A673 (cell line): ENCODE data around the gene SACS. TPM values are rescaled to one million over a fixed set of nuclear protein-coding genes. Genes with fewer than 3 reads are reported as not detected.
A peak's percentile ranks its signal among the peaks of the same experiment; 100 is the strongest.
"Not testable (repeated sequence)": the region's sequence is repeated elsewhere in the genome, so short reads cannot be mapped to it uniquely, and the experiment has no call there.

Source experiments
- BruUV-seq: library from RNA; stranded (reverse); fragments of 400-500 nt; replicated peaks from 2 replicates; lab custom pipeline; 2021; lab: Mats Ljungman, UMichigan
- CTCF ChIA-PET: fragments of 300-600 bp; sonication (Branson Sonifier 250); formaldehyde crosslinking; loops from one replicate; lab custom pipeline; 2022; ENCODE audit warnings: antibody characterized with exemption; lab: Charles Lee
- POLR2A ChIA-PET: fragments of 300-600 bp; sonication (Branson Sonifier 250); formaldehyde crosslinking; loops from one replicate; lab custom pipeline; 2022; ENCODE audit warnings: antibody characterized with exemption; ENCODE audit not compliant: low non-redundant PET; lab: Charles Lee
- DNase-seq: peaks from one replicate; pipeline ENCODE4 v3.0.0-alpha.2; 2015; ENCODE audit warnings: low spot score
- H3K27ac ChIP-seq: fragments of 200-600 bp; sonication (generic); 2 replicates; pipeline ENCODE4 v1.5.1; 2016; ENCODE audit warnings: mixed run types, low read depth, mild to moderate bottlenecking, mixed read lengths, antibody characterized with exemption, low read length; ENCODE audit not compliant: poor library complexity, severe bottlenecking
- H3K27me3 ChIP-seq: fragments of 200-600 bp; sonication (generic); replicated peaks from 2 replicates; pipeline ENCODE4 v1.6.1; 2017; ENCODE audit warnings: mixed run types, low read depth, mild to moderate bottlenecking, mixed read lengths, antibody characterized with exemption, low read length; ENCODE audit not compliant: insufficient read depth, poor library complexity
- H3K36me3 ChIP-seq: fragments of 200-600 bp; sonication (generic); 2 replicates; pipeline ENCODE4 v1.6.1; 2016; ENCODE audit warnings: mixed run types, mild to moderate bottlenecking, mixed read lengths, antibody characterized with exemption, low read length; ENCODE audit not compliant: insufficient read depth, poor library complexity, severe bottlenecking
- H3K4me1 ChIP-seq: fragments of 200-600 bp; sonication (generic); 2 replicates; pipeline ENCODE4 v1.6.1; 2017; ENCODE audit warnings: mixed run types, mild to moderate bottlenecking, mixed read lengths, antibody characterized with exemption, low read length; ENCODE audit not compliant: insufficient read depth, poor library complexity, severe bottlenecking
- H3K4me3 ChIP-seq: fragments of 200-600 bp; sonication (generic); 2 replicates; pipeline ENCODE4 v1.5.1; 2016; ENCODE audit warnings: low read depth, mixed run types, mild to moderate bottlenecking, mixed read lengths, low read length; ENCODE audit not compliant: poor library complexity, severe bottlenecking
- H3K9me3 ChIP-seq: fragments of 200-600 bp; sonication (generic); 2 replicates; pipeline ENCODE4 v1.6.1; 2016; ENCODE audit warnings: mixed run types, low read depth, mild to moderate bottlenecking, mixed read lengths, antibody characterized with exemption, low read length; ENCODE audit not compliant: poor library complexity, severe bottlenecking
- EZH2 ChIP-seq: fragments of 200-600 bp; sonication (generic); IDR thresholded peaks from 2 replicates; pipeline ENCODE4 v1.6.1; 2017; ENCODE audit warnings: borderline replicate concordance, low read depth, mild to moderate bottlenecking, mixed read lengths, antibody characterized with exemption, low read length; ENCODE audit not compliant: poor library complexity, severe bottlenecking
- intact Hi-C: fragments of 100-400 bp; cut with micrococcal nuclease; formaldehyde crosslinking; loops from one replicate; pipeline ENCODE4 v1.10.0; 2022; ENCODE audit not compliant: unreplicated experiment
- total RNA-seq: library from RNA; stranded (reverse); gene quantifications from 2 replicates; pipeline ENCODE4 v1.2.3, GENCODE V29; 2021
- TF ChIP-seq, protein P1 (sequence below): fragments of 300-800, 200-600 bp; sonication (generic); conservative IDR thresholded peaks from 2 replicates; pipeline ENCODE4 v1.5.1; 2017; ENCODE audit warnings: low read depth, mild to moderate bottlenecking, antibody characterized with exemption, low read length, moderate library complexity, mixed read lengths

SACS gene
- total RNA-seq, 1 experiment from 2014 or later = 35.9 TPM

DNA sequence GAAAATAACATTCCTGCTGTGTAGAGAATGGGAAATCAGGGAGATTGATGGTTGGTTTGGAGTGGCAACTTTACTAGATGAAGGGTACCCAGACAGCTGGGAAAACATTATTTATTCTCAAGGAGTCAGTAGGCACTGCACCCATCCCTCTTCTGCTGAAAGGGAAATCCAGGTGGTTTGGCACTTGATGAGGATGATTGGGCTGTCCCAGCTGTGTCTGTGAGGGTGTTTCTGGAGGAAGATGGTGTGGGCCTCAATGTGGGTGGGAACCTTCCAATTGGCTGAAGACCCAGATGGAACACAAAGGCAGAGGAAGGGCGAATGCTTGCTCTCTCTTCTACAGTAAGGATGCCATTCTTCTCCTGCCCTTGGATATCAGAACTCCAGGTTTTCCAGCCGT lies 10.4 kb upstream of the SACS start:
- no peak for DNase-seq
- Histone ChIP-seq H3K4me1 (no peaks in the 10 kb centered on the region), H3K4me3 (no peak overlapping the region), H3K36me3 (no peaks in the 10 kb centered on the region), H3K9me3 (no peaks in the 10 kb centered on the region), H3K27ac (no peak overlapping the region), H3K27me3 (no peaks in the 10 kb centered on the region)
- CTCF ChIA-PET = no interaction called here
- no TSS peak for BruUV-seq
- POLR2A ChIA-PET = no interaction called here
- intact Hi-C loops = no loop called here
- TF ChIP-seq, protein P1, sequence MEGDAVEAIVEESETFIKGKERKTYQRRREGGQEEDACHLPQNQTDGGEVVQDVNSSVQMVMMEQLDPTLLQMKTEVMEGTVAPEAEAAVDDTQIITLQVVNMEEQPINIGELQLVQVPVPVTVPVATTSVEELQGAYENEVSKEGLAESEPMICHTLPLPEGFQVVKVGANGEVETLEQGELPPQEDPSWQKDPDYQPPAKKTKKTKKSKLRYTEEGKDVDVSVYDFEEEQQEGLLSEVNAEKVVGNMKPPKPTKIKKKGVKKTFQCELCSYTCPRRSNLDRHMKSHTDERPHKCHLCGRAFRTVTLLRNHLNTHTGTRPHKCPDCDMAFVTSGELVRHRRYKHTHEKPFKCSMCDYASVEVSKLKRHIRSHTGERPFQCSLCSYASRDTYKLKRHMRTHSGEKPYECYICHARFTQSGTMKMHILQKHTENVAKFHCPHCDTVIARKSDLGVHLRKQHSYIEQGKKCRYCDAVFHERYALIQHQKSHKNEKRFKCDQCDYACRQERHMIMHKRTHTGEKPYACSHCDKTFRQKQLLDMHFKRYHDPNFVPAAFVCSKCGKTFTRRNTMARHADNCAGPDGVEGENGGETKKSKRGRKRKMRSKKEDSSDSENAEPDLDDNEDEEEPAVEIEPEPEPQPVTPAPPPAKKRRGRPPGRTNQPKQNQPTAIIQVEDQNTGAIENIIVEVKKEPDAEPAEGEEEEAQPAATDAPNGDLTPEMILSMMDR = no peak
- TF ChIP-seq EZH2 = no peak

DNA sequence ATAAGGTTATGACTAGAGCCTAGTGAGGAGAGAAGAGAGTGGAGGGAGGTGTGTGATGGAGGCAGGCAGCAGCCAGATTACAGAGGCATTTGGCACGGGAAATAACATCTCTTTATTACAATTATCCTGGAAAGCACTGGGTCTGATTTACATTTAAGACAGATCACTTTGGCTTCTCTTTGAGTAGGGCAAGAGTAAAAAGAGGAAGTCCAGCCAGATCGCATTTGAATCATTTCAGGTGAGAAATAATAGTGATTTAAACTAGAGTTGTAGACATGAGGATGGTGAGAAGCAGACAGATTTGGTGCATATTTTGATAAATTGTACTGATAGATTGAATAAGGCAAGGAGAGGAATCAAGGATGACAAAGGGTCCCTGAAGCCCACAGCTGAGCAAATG lies 9.6 kb upstream of the SACS start:
- no TSS peak for BruUV-seq
- no peaks in the 10 kb centered on the region for H3K4me1 ChIP-seq
- no peaks in the 10 kb centered on the region for H3K36me3 ChIP-seq
- H3K9me3 ChIP-seq = no peaks in the 10 kb centered on the region
- no peak for DNase-seq
- no peaks in the 10 kb centered on the region for H3K27me3 ChIP-seq
- TF ChIP-seq, protein P1 = no peak
- TF ChIP-seq EZH2 = no peak
- H3K4me3 ChIP-seq = no peak overlapping the region
- intact Hi-C loops = no loop called here
- POLR2A ChIA-PET = no interaction called here
- CTCF ChIA-PET = no interaction called here
- H3K27ac ChIP-seq = no peak overlapping the region

DNA sequence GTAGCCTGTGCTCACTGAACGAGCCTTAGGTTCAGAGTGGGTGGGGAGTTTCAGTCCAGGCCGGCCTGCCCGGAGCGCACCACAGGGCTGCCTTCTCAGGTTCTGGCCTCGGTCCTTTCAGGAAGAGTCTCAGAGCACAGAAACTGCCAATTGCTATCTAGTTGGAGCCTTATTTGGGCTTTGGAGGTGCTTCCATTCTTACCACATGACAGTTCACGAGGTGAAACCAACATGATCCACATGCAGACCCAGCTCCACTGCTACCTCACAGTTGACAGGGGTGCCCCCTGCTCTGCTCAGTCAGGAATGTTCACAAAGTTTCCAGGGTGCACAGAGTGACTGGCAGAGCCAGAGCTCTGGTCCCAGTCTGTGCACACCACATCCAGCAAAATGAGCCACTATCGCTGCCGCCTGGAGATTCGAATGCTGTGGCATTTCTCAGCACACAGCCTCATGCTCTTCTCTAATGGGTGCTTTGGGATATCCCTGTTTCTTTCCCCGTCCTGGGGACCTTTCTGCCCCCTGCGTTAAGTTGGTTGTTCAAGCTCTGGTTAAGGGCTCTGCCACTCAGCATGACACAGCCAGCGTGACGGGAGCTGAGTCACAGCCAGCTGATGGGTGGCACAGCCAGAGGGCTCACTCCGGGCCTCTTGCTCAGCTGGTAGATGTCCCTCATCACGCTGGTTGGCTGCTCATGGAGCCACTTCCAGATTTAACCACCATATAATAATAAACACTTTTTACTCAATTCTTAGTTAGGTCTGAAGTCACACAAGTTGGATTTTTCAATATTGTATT lies 7.5 kb upstream of the SACS start:
- ChIA-PET CTCF (no interaction called here), POLR2A (no interaction called here)
- intact Hi-C loops = no loop called here
- no TSS peak for BruUV-seq
- H3K27me3 ChIP-seq = no peaks in the 10 kb centered on the region
- no peaks in the 10 kb centered on the region for H3K9me3 ChIP-seq
- no peaks in the 10 kb centered on the region for H3K36me3 ChIP-seq
- no peak overlapping the region for H3K4me3 ChIP-seq
- H3K27ac ChIP-seq = no peak overlapping the region
- DNase-seq = peak; percentile 7
- TF ChIP-seq EZH2 = no peak
- TF ChIP-seq, protein P1 = no peak
- no peaks in the 10 kb centered on the region for H3K4me1 ChIP-seq

DNA sequence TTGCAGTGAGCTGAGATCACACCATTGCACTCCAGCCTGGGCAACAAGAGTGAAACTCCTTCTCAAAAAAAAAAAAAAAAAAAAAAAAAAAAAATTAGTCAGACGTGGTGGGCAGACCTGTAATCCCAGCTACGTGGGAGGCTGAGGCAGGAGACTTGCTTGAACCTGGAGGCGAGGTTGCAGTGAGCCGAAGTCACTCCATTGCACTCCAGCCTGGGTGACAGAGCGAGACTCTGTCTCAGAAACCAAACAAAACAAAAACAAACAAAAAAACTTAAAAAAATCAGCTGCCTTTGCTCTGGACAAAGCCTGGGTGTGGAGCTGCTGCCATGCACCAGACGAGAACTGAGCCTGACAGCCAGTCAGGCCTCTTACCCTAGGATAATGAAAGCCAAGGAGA lies 6.8 kb upstream of the SACS start:
- CTCF ChIA-PET = interaction anchor here (0.5 kb wide), 1 partner anchor 16 kb away, joined by 5 read pairs; no protein-coding TSS in a partner anchor
- H3K4me1 ChIP-seq, intact Hi-C loops, H3K27ac ChIP-seq, H3K4me3 ChIP-seq, POLR2A ChIA-PET, BruUV-seq, H3K27me3 ChIP-seq, H3K9me3 ChIP-seq, DNase-seq, H3K36me3 ChIP-seq: not testable (repeated sequence)
